ENCODE measurements around the gene HAUS3. TPM values are rescaled to one million over a fixed set of nuclear protein-coding genes. Genes with fewer than 3 reads are reported as not detected.

The HAUS3 gene
- total RNA-seq, 1 experiment from 2014 or later: 9.5 TPM

- Histone ChIP-seq H4K20me1 (ENCODE audit: low read length) (no peaks in the 10 kb centered on the region), H3K9me2 (replicated peaks; ENCODE audit: low read length) (no peaks in the 10 kb centered on the region), H2AFZ (ENCODE audit: low read length) (no peak overlapping the region), H3K4me1 (ENCODE audit: insufficient read depth, low read length) (no peaks in the 10 kb centered on the region), H3K9ac (ENCODE audit: low read length) (no peak overlapping the region), H3K27ac (ENCODE audit: low read length) (no peak overlapping the region), H3K4me3 (ENCODE audit: low read length) (no peak overlapping the region), H3K36me3 (ENCODE audit: low read depth, low read length) (no peaks in the 10 kb centered on the region), H3K9me3 (ENCODE audit: low read length) (no peaks in the 10 kb centered on the region), H3K27me3 (ENCODE audit: low read length) (no peaks in the 10 kb centered on the region), H3F3A (ENCODE audit: low read length, unreplicated experiment) (no peaks in the 10 kb centered on the region), H3K79me2 (ENCODE audit: low read length) (no peaks in the 10 kb centered on the region), H3K4me2 (ENCODE audit: low read length) (no peak overlapping the region)
- TF ChIP-seq CTCF (conservative IDR thresholded peaks at IDR 0.05; ENCODE audit: low read depth, low read length): no peak
- no peak for TF ChIP-seq EZH2phosphoT487 (IDR thresholded peaks at IDR 0.05; ENCODE audit: borderline replicate concordance, low read length)
- TF ChIP-seq EZH2 (IDR thresholded peaks at IDR 0.05; ENCODE audit: low read length, unreplicated experiment): no peak
- CTCF ChIA-PET: no interaction called here
- BruUV-seq (replicated peaks): no TSS peak
- POLR2A ChIA-PET (ENCODE audit: unreplicated experiment): no interaction called here
- ATAC-seq (no peak), DNase-seq (no peak)
- intact Hi-C loops (cut with micrococcal nuclease): no loop called here
Observed at GRCh38 chr4:2272828-2273120, 30.9 kb upstream of the HAUS3 start.

GRCh38 chr4:2272026-2272827 is 30.3 kb upstream of the HAUS3 start:
- ChIA-PET POLR2A (ENCODE audit: unreplicated experiment) (no interaction called here), CTCF (interaction anchor here (0.6 kb wide), 1 partner anchor 140 kb away, joined by 3 read pairs; no protein-coding TSS in a partner anchor)
- H3K4me3 ChIP-seq (ENCODE audit: low read length): no peak overlapping the region
- no peak overlapping the region for H2AFZ ChIP-seq (ENCODE audit: low read length)
- intact Hi-C loops (cut with micrococcal nuclease): no loop called here
- no peaks in the 10 kb centered on the region for H3K79me2 ChIP-seq (ENCODE audit: low read length)
- no peak for TF ChIP-seq CTCF (conservative IDR thresholded peaks at IDR 0.05; ENCODE audit: low read depth, low read length)
- no peak for TF ChIP-seq EZH2 (IDR thresholded peaks at IDR 0.05; ENCODE audit: low read length, unreplicated experiment)
- TF ChIP-seq EZH2phosphoT487 (IDR thresholded peaks at IDR 0.05; ENCODE audit: borderline replicate concordance, low read length): no peak
- no peaks in the 10 kb centered on the region for H3K9me3 ChIP-seq (ENCODE audit: low read length)
- DNase-seq (no peak), ATAC-seq (no peak)
- H3K4me1 ChIP-seq (ENCODE audit: insufficient read depth, low read length): no peaks in the 10 kb centered on the region
- H3F3A ChIP-seq (ENCODE audit: low read length, unreplicated experiment): no peaks in the 10 kb centered on the region
- no peak overlapping the region for H3K4me2 ChIP-seq (ENCODE audit: low read length)
- H3K27ac ChIP-seq (ENCODE audit: low read length): no peak overlapping the region
- H3K27me3 ChIP-seq (ENCODE audit: low read length): no peaks in the 10 kb centered on the region
- no peaks in the 10 kb centered on the region for H4K20me1 ChIP-seq (ENCODE audit: low read length)
- BruUV-seq (replicated peaks): no TSS peak
- H3K9me2 ChIP-seq (replicated peaks; ENCODE audit: low read length): no peaks in the 10 kb centered on the region
- H3K36me3 ChIP-seq (ENCODE audit: low read depth, low read length): no peaks in the 10 kb centered on the region
- no peak overlapping the region for H3K9ac ChIP-seq (ENCODE audit: low read length)

GRCh38 chr4:2271279-2272025 is 29.5 kb upstream of the HAUS3 start:
- no TSS peak for BruUV-seq (replicated peaks)
- DNase-seq (no peak), ATAC-seq (no peak)
- POLR2A ChIA-PET (ENCODE audit: unreplicated experiment): no interaction called here
- Histone ChIP-seq H3K79me2 (ENCODE audit: low read length) (no peaks in the 10 kb centered on the region), H4K20me1 (ENCODE audit: low read length) (no peaks in the 10 kb centered on the region), H3K4me3 (ENCODE audit: low read length) (no peak overlapping the region), H3K9me3 (ENCODE audit: low read length) (no peaks in the 10 kb centered on the region), H3K4me2 (ENCODE audit: low read length) (no peak overlapping the region), H3K27me3 (ENCODE audit: low read length) (no peaks in the 10 kb centered on the region), H3K36me3 (ENCODE audit: low read depth, low read length) (no peaks in the 10 kb centered on the region), H3F3A (ENCODE audit: low read length, unreplicated experiment) (no peaks in the 10 kb centered on the region), H2AFZ (ENCODE audit: low read length) (no peak overlapping the region), H3K9me2 (replicated peaks; ENCODE audit: low read length) (no peaks in the 10 kb centered on the region), H3K4me1 (ENCODE audit: insufficient read depth, low read length) (no peaks in the 10 kb centered on the region), H3K9ac (ENCODE audit: low read length) (no peak overlapping the region), H3K27ac (ENCODE audit: low read length) (no peak overlapping the region)
- intact Hi-C loops (cut with micrococcal nuclease): no loop called here
- CTCF ChIA-PET: interaction anchor here (0.6 kb wide), 1 partner anchor 141 kb away, joined by 3 read pairs; no protein-coding TSS in a partner anchor
- TF ChIP-seq EZH2phosphoT487 (IDR thresholded peaks at IDR 0.05; ENCODE audit: borderline replicate concordance, low read length) (no peak), CTCF (conservative IDR thresholded peaks at IDR 0.05; ENCODE audit: low read depth, low read length) (no peak), EZH2 (IDR thresholded peaks at IDR 0.05; ENCODE audit: low read length, unreplicated experiment) (no peak)
